Measurements from ENCODE around the gene SEL1L. TPM values are rescaled to one million over a fixed set of nuclear protein-coding genes. Genes with fewer than 3 reads are reported as not detected.
A peak's percentile ranks its signal among the peaks of the same experiment; 100 is the strongest.

The SEL1L gene
- total RNA-seq, 2 donors from 2014 or later = 57.1 to 71.5 TPM

DNA sequence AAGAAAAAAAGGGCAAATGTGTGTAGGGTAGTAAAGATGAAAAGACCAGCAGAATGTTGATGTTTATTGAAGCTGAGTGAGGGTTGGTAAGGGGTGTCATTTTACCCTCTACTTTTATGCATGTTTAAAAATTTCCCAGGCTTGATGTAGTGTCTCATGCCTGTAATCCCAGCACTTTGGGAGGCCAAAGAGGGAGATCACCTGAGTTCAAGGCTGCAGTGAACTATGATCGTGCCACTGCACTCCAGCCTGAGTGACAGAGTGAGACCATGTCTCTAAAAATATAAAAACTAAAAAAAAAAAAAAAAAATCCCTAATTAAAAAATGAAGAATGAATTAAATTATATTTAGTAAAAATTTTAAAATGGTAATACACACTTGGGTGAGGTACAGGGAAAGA lies 8.5 kb downstream of the SEL1L start:
- no peaks in the 10 kb centered on the region for H3K9me3 ChIP-seq
- H3K27ac ChIP-seq = no peak overlapping the region
- no peaks in the 10 kb centered on the region for H3K27me3 ChIP-seq (replicated peaks; ENCODE audit: insufficient read depth)
- DNase-seq (ENCODE audit: low spot score) (no peak), ATAC-seq (ENCODE audit: insufficient number of reproducible peaks, low FRiP score, low read depth) (no peak)
- peaks cover 18% of the 10 kb centered on the region for H3K36me3 ChIP-seq
- no peak overlapping the region for H3K4me3 ChIP-seq
- TF ChIP-seq, protein P1, sequence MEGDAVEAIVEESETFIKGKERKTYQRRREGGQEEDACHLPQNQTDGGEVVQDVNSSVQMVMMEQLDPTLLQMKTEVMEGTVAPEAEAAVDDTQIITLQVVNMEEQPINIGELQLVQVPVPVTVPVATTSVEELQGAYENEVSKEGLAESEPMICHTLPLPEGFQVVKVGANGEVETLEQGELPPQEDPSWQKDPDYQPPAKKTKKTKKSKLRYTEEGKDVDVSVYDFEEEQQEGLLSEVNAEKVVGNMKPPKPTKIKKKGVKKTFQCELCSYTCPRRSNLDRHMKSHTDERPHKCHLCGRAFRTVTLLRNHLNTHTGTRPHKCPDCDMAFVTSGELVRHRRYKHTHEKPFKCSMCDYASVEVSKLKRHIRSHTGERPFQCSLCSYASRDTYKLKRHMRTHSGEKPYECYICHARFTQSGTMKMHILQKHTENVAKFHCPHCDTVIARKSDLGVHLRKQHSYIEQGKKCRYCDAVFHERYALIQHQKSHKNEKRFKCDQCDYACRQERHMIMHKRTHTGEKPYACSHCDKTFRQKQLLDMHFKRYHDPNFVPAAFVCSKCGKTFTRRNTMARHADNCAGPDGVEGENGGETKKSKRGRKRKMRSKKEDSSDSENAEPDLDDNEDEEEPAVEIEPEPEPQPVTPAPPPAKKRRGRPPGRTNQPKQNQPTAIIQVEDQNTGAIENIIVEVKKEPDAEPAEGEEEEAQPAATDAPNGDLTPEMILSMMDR (IDR thresholded peaks at IDR 0.05) = no peak
- peaks cover 25 to 26% of the 10 kb centered on the region in 2 donors for H3K4me1 ChIP-seq (ENCODE audit: control insufficient read depth in 1 of 2, low read depth in 2 of 2)

GRCh38 chr14:81523616-81524015 lies 10.0 kb downstream of the SEL1L start:
- Histone ChIP-seq H3K27ac (no peak overlapping the region), H3K27me3 (replicated peaks; ENCODE audit: insufficient read depth) (no peaks in the 10 kb centered on the region), H3K36me3 (peaks cover 20% of the 10 kb centered on the region), H3K9me3 (no peaks in the 10 kb centered on the region), H3K4me1 (ENCODE audit: control insufficient read depth in 1 of 2, low read depth in 2 of 2) (peaks cover 13 to 22% of the 10 kb centered on the region in 2 donors), H3K4me3 (no peak overlapping the region)
- ATAC-seq (ENCODE audit: insufficient number of reproducible peaks, low FRiP score, low read depth) (no peak), DNase-seq (ENCODE audit: low spot score) (no peak)
- TF ChIP-seq, protein P1 (IDR thresholded peaks at IDR 0.05) = no peak

DNA sequence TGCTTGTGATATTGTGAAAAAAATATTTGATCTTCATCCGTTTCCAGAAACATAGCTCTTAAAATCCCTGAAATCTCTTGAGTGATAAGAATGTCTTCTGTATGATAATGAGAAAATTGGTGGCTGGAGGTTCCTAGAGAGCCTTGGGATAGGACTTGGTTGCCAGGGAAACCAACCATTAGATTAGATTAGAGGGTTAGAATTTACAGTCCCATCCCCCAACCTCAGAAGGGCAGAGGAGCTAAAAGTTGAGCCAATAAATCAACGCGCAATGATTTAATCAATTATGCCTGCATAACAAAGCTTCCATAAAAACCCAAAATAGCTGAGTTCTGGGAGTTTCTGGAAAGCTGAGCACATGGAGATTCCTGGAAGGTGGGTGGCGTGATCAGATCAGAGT lies 10.6 kb downstream of the SEL1L start:
- ATAC-seq (ENCODE audit: insufficient number of reproducible peaks, low FRiP score, low read depth) = no peak
- TF ChIP-seq, protein P1 (IDR thresholded peaks at IDR 0.05) = no peak
- Histone ChIP-seq H3K4me1 (ENCODE audit: control insufficient read depth in 1 of 2, low read depth in 2 of 2) (peaks cover 13 to 20% of the 10 kb centered on the region in 2 donors), H3K27ac (no peak overlapping the region), H3K27me3 (replicated peaks; ENCODE audit: insufficient read depth) (no peaks in the 10 kb centered on the region), H3K9me3 (no peaks in the 10 kb centered on the region), H3K36me3 (peaks cover 20% of the 10 kb centered on the region), H3K4me3 (no peak overlapping the region)
- DNase-seq (ENCODE audit: low spot score) = no peak

GRCh38 chr14:81521356-81521755 lies 12.3 kb downstream of the SEL1L start:
- peaks cover 28% of the 10 kb centered on the region for H3K36me3 ChIP-seq
- H3K4me3 ChIP-seq = no peak overlapping the region
- no peaks in the 10 kb centered on the region for H3K27me3 ChIP-seq (replicated peaks; ENCODE audit: insufficient read depth)
- TF ChIP-seq, protein P1 (IDR thresholded peaks at IDR 0.05) = no peak
- H3K9me3 ChIP-seq = no peaks in the 10 kb centered on the region
- H3K4me1 ChIP-seq (ENCODE audit: control insufficient read depth in 1 of 2, low read depth in 2 of 2) = peaks cover 11 to 15% of the 10 kb centered on the region in 2 donors
- ATAC-seq (ENCODE audit: insufficient number of reproducible peaks, low FRiP score, low read depth) (no peak), DNase-seq (ENCODE audit: low spot score) (no peak)
- no peak overlapping the region for H3K27ac ChIP-seq

DNA sequence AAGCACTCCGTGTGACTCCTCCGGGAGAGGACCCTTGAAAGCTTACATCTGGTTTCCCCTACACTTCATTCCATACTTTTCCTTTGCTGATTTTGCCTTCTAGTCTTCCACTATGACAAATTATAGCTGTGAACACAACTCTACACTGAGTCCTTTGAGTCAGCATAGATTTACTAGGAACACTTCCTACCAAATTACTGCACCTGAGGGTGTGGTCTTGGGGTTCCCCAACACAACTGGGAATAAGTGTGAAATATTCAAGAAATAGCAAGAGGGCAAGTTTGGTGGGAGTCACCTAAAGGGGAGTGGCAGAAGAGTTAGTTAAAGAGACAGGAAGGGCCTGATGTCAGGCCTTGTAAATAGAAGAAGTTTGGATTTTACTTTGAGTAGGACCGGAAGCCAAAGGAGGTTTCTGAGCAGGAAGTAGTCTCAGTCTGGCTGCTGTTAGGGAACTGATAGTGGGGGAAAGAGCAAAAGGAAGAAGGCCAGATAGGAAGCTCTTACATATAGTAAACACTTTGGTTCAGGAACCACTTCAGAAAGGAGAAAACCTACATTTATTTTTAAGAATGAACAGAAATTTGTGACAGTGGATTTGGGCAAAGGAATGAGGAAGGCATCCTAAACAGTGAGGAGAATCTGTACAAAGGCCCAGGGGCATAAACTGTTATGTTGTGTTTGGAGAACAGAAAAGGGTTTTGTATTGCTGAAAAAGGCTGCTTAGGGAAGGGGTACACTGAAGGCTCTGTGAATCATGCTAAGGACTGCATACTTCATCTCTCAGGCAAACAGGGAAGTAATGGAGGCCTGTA lies 14.2 kb downstream of the SEL1L start:
- peaks cover 22% of the 10 kb centered on the region for H3K36me3 ChIP-seq
- no peaks in the 10 kb centered on the region for H3K9me3 ChIP-seq
- peaks cover 11 to 15% of the 10 kb centered on the region in 2 donors for H3K4me1 ChIP-seq (ENCODE audit: control insufficient read depth in 1 of 2, low read depth in 2 of 2)
- H3K27me3 ChIP-seq (replicated peaks; ENCODE audit: insufficient read depth) = no peaks in the 10 kb centered on the region
- peak overlapping the region; percentile 2 to 6 for H3K27ac ChIP-seq
- no peak for ATAC-seq (ENCODE audit: insufficient number of reproducible peaks, low FRiP score, low read depth)
- no peak for DNase-seq (ENCODE audit: low spot score)
- TF ChIP-seq, protein P1 (IDR thresholded peaks at IDR 0.05) = no peak
- H3K4me3 ChIP-seq = no peak overlapping the region
